GM18907 (cell line): ENCODE data around the gene LCA5L.

ENCODE experiments used
- ATAC-seq: cut with Tn5 transposase; IDR thresholded peaks from one replicate; pipeline ENCODE4 v1.9.1; 2021; ENCODE audit warnings: mild to moderate bottlenecking, moderate library complexity; ENCODE audit not compliant: unreplicated experiment

LCA5L gene

GRCh38 chr21:39445321-39446269 lies at the start of gene LCA5L:
TSS of gene LCA5L (minus strand) at chr21:39445778. CDS start at chr21:39428493, 17,285 bp downstream.
- peak; percentile 92 for ATAC-seq

GRCh38 chr21:39489380-39489924 lies 43.9 kb upstream of the LCA5L start:
- no peak for ATAC-seq

GRCh38 chr21:39484711-39485276 lies 39.2 kb upstream of the LCA5L start:
- ATAC-seq: no peak

GRCh38 chr21:39483917-39484316 lies 38.3 kb upstream of the LCA5L start:
- ATAC-seq: no peak

GRCh38 chr21:39481886-39482285 lies 36.3 kb upstream of the LCA5L start:
- no peak for ATAC-seq

GRCh38 chr21:39480271-39480670 lies 34.7 kb upstream of the LCA5L start:
- no peak for ATAC-seq

GRCh38 chr21:39479814-39480182 lies 34.2 kb upstream of the LCA5L start:
- no peak for ATAC-seq

GRCh38 chr21:39479164-39479813 lies 33.7 kb upstream of the LCA5L start:
- no peak for ATAC-seq

- ATAC-seq: no peak
Measured at GRCh38 chr21:39474611-39475010, 29.0 kb upstream of the LCA5L start.

- no peak for ATAC-seq
Measured at GRCh38 chr21:39472786-39473185, 27.2 kb upstream of the LCA5L start.

- ATAC-seq: no peak
Measured at GRCh38 chr21:39471598-39471997, 26.0 kb upstream of the LCA5L start.

- no peak for ATAC-seq
Measured at GRCh38 chr21:39468559-39468958, 23.0 kb upstream of the LCA5L start.

GRCh38 chr21:39467746-39468145 lies 22.2 kb upstream of the LCA5L start:
- ATAC-seq: no peak

- ATAC-seq: no peak
Measured at GRCh38 chr21:39466584-39466983, 21.0 kb upstream of the LCA5L start.

GRCh38 chr21:39463308-39463707 lies 17.7 kb upstream of the LCA5L start:
- no peak for ATAC-seq

- ATAC-seq: peak; percentile 80
Measured at GRCh38 chr21:39461419-39461818, 15.8 kb upstream of the LCA5L start.

- ATAC-seq: no peak
Measured at GRCh38 chr21:39456665-39457064, 11.1 kb upstream of the LCA5L start.

GRCh38 chr21:39454949-39455668 lies 9.5 kb upstream of the LCA5L start:
- ATAC-seq: no peak

GRCh38 chr21:39453571-39454179 lies 8.1 kb upstream of the LCA5L start:
- ATAC-seq: no peak

- ATAC-seq: no peak
Measured at GRCh38 chr21:39452970-39453342, 7.4 kb upstream of the LCA5L start.
